ENCODE data around the gene KCNE3.

- TF ChIP-seq CTCF (IDR thresholded peaks at IDR 0.05) (no peak), POLR2A (IDR thresholded peaks at IDR 0.05) (no peak)
Observed at GRCh38 chr11:74457356-74457755, 10.0 kb downstream of the KCNE3 start.
